Kidney (tissue), 14 donors: ENCODE results near the gene TMEM86A. TPM values are rescaled to one million over a fixed set of nuclear protein-coding genes. Genes with fewer than 3 reads are reported as not detected.
"Not testable (repeated sequence)": the region's sequence is repeated elsewhere in the genome, so short reads cannot be mapped to it uniquely, and the experiment has no call there.

Experiments
- DNase-seq, 5 donors: peaks; one replicate each; pipeline ENCODE4 v3.0.0-alpha.2; 2013 to 2020
- FAIRE-seq: peaks from 2 replicates; lab custom pipeline; 2012; peaks lifted over from hg19 to GRCh38; lab: Jason Lieb, UNC
- H3K27ac ChIP-seq, 2 donors: one replicate each; pipeline ENCODE4 v1.7.0; 2013; ENCODE audit warnings: low read depth in 2 of 2, low read length in 2 of 2, inconsistent platforms in 1 of 2
- H3K27me3 ChIP-seq: one replicate; pipeline ENCODE4 v1.7.1; 2013; ENCODE audit warnings: low read length, inconsistent platforms; ENCODE audit not compliant: control insufficient read depth, insufficient read depth
- H3K36me3 ChIP-seq, 3 donors: one replicate each; pipeline versions ENCODE4 v1.7.0 to v1.7.1; 2013; ENCODE audit warnings: low read length in 3 of 3, control low read depth in 1 of 3, inconsistent platforms in 1 of 3; ENCODE audit not compliant: insufficient read depth in 3 of 3, control insufficient read depth in 2 of 3
- H3K4me1 ChIP-seq, 3 donors: one replicate each; pipeline versions ENCODE4 v1.7.0 to v1.7.1; 2013; ENCODE audit warnings: low read length in 3 of 3, inconsistent platforms in 1 of 3, low read depth in 1 of 3; ENCODE audit not compliant: control insufficient read depth in 2 of 3, insufficient read depth in 2 of 3
- H3K4me3 ChIP-seq, 3 donors: one replicate each; pipeline versions ENCODE4 v1.7.0 to v1.8.1; 2013; ENCODE audit warnings: low read length in 3 of 3, control low read depth in 1 of 3, inconsistent platforms in 1 of 3
- H3K9ac ChIP-seq, 3 donors: one replicate each; pipeline versions ENCODE4 v1.7.0 to v1.7.1; 2013; ENCODE audit warnings: low read length in 3 of 3, control low read depth in 1 of 3, inconsistent platforms in 1 of 3
- H3K9me3 ChIP-seq, 3 donors: one replicate each; pipeline versions ENCODE4 v1.7.0 to v1.7.1; 2013; ENCODE audit warnings: low read length in 3 of 3, control low read depth in 1 of 3, inconsistent platforms in 1 of 3; ENCODE audit not compliant: control insufficient read depth in 2 of 3, insufficient read depth in 1 of 3
- intact Hi-C: fragments of 100-400 bp; cut with DNase I; formaldehyde crosslinking; loops from one replicate; pipeline ENCODE4 v1.11.1; 2022
- polyA plus RNA-seq: library from polyadenylated mRNA; stranded (reverse); fragments of 350-450 nt; fragmentation: Illumina TruSeq; extraction: RNeasy Lipid Tissue Mini Kit (QIAGEN cat#74804); gene quantifications from one replicate; pipeline ENCODE4 v1.2.3, GENCODE V29; 2014; ENCODE audit warnings: low read depth, low replicate concordance; ENCODE audit not compliant: insufficient read depth
- total RNA-seq: library from RNA; stranded (reverse); fragmentation: NEBNext Ultra II Directional; extraction: Animal tissue kit (Norgen Biotek cat#: 25700); gene quantifications from one replicate; pipeline ENCODE4 v1.2.1, GENCODE V29; 2021
- TF ChIP-seq, protein P1 (sequence below): IDR thresholded peaks from 3 replicates; pipeline ENCODE4 v1.5.1; 2012; ENCODE audit warnings: mild to moderate bottlenecking, moderate library complexity, borderline replicate concordance; ENCODE audit not compliant: insufficient read depth; ENCODE audit errors: extremely low read depth
- donor health status: control.
- donor health status: control.
- donor health status: control.
- donor health status: control.
- donor health status: control.
- donor health status: DM: yes; HTN: yes; CAD: no.
- donor health status: Normal renal cell carcinoma (clear cell type).

TMEM86A gene
- total and polyA plus RNA-seq, 2 donors from 2014 or later: 7.4 to 17.1 TPM

DNA sequence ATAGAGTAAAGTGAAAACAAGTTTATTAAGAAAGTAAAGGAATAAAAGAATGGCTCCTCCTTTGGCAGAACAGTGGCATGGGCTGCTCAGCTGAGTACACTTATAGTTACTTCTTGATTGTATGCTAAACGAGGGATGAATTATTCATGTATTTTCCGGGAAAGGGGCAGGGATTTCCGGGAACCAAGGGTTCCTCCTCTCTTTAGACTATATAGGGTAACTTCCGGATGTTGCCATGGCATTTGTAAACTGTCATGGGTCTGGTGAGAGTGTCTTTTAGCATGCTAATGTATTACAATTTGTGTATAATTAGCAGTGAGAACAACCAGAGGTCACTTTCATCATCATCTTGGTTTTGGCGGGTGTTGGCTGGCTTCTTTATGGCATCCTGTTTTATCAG lies 40.9 kb upstream of the TMEM86A start:
- H3K4me1 ChIP-seq: no peaks in the 10 kb centered on the region
- intact Hi-C loops: no loop called here
- FAIRE-seq: no peak

DNA sequence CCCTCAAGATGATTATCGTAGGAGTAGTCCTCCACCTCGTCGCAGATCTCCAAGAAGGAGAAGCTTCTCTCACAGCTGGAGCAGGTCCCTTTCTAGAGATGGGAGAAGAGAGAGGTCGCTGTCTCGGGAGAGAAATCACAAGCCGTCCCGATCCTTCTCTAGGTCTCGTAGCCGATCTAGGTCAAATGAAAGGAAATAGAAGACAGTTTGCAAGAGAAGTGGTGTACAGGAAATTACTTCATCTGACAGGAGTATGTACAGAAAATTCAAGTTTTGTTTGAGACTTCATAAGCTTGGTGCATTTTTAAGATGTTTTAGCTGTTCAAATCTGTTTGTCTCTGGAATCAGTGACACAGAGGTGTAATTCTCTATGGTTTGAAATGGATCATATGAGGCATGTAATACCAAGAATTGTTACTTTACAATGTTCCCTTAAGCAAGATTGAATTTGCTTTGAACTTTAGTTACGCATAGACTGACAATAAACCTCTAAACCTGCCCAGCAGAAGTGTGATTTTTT lies 33.2 kb upstream of the TMEM86A start:
- intact Hi-C loops, DNase-seq, H3K4me1 ChIP-seq, H3K4me3 ChIP-seq, H3K27me3 ChIP-seq, H3K9ac ChIP-seq, H3K36me3 ChIP-seq, FAIRE-seq, H3K27ac ChIP-seq, H3K9me3 ChIP-seq: not testable (repeated sequence)

More for the DNA sequence above, 40.9 kb upstream of the TMEM86A start:
- Histone ChIP-seq H3K36me3 (no peaks in the 10 kb centered on the region), H3K9me3 (no peaks in the 10 kb centered on the region), H3K27ac (no peak overlapping the region), H3K4me3 (no peak overlapping the region), H3K27me3 (no peaks in the 10 kb centered on the region), H3K9ac (no peak overlapping the region)
- no peak for DNase-seq
- TF ChIP-seq, protein P1, sequence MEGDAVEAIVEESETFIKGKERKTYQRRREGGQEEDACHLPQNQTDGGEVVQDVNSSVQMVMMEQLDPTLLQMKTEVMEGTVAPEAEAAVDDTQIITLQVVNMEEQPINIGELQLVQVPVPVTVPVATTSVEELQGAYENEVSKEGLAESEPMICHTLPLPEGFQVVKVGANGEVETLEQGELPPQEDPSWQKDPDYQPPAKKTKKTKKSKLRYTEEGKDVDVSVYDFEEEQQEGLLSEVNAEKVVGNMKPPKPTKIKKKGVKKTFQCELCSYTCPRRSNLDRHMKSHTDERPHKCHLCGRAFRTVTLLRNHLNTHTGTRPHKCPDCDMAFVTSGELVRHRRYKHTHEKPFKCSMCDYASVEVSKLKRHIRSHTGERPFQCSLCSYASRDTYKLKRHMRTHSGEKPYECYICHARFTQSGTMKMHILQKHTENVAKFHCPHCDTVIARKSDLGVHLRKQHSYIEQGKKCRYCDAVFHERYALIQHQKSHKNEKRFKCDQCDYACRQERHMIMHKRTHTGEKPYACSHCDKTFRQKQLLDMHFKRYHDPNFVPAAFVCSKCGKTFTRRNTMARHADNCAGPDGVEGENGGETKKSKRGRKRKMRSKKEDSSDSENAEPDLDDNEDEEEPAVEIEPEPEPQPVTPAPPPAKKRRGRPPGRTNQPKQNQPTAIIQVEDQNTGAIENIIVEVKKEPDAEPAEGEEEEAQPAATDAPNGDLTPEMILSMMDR: no peak

DNA sequence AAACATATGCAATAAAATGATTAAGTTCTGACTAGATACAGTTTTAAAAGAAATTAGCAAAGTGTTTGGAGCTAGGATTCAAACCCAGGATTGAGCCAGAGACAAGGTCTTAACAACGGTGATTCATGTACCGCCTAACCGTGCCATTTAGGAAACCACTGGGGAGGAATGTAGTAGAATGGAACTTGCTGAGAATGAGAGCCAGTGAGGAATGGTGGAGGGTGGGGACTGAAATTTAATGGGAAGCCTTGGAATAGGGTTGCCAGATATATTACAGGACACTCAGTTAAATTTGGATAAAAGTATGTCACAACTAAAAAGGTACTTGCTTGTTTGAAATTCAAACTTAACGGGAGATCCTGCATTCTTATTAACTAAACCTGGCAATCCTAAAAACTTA lies 30.4 kb upstream of the TMEM86A start:
- Histone ChIP-seq H3K27me3 (no peaks in the 10 kb centered on the region), H3K4me3 (no peak overlapping the region), H3K27ac (no peak overlapping the region), H3K9me3 (no peaks in the 10 kb centered on the region), H3K4me1 (peaks cover 0 to 2% (median 0%) of the 10 kb centered on the region in 3 donors), H3K9ac (no peak overlapping the region), H3K36me3 (no peaks in the 10 kb centered on the region)
- TF ChIP-seq, protein P1: no peak
- no peak for DNase-seq
- no peak for FAIRE-seq
- intact Hi-C loops: no loop called here

DNA sequence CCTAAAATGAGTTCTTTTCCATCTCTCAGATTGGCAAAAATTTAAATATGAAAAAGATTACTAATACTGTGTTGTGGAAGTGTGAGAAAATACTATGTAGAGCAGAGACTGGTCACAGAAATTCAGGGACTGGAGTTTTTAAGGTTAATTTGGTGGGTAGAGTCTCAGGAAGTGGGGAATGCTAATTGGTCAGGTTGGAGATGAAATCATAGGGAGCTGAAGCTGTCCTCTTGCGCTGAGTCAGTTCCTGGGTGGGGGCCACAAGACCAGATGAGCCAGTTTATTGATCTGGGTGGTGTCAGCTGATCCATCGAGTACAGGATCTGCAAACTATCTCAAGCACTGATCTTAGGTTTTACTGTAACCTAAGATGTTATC lies 29.4 kb upstream of the TMEM86A start:
- Histone ChIP-seq H3K36me3 (no peaks in the 10 kb centered on the region), H3K9me3 (no peaks in the 10 kb centered on the region), H3K27me3 (no peaks in the 10 kb centered on the region), H3K9ac (no peak overlapping the region), H3K27ac (no peak overlapping the region), H3K4me1 (peaks cover 0 to 2% (median 0%) of the 10 kb centered on the region in 3 donors), H3K4me3 (no peak overlapping the region)
- intact Hi-C loops: no loop called here
- TF ChIP-seq, protein P1: no peak
- DNase-seq (no peak), FAIRE-seq (no peak)
